Measurements from ENCODE around the gene TMEM200B. TPM values are rescaled to one million over a fixed set of nuclear protein-coding genes. Genes with fewer than 3 reads are reported as not detected.
"Not testable (repeated sequence)": the region's sequence is repeated elsewhere in the genome, so short reads cannot be mapped to it uniquely, and the experiment has no call there.

TMEM200B gene
- total and polyA plus RNA-seq, 2 donors (not counting 1 experiment from before 2014, with no cell fraction given), result 17.7 to 20.8 TPM

- DNase-seq (ENCODE audit: low read depth in 2 of 2), result peak; percentile 44 to 50
- Histone ChIP-seq H3K9me3 (ENCODE audit: control insufficient read depth, insufficient read depth, low read depth, low read length) (no peaks in the 10 kb centered on the region), H2AFZ (ENCODE audit: low read length) (no peak overlapping the region), H3K27me3 (ENCODE audit: control insufficient read depth, insufficient read depth, low read length) (no peaks in the 10 kb centered on the region), H3K9ac (ENCODE audit: insufficient read depth, low read length) (no peak overlapping the region), H3K79me2 (ENCODE audit: control insufficient read depth, insufficient read depth, low read length) (peaks cover 38% of the 10 kb centered on the region), H3K27ac (ENCODE audit: insufficient read depth, low read length) (peak overlapping the region; percentile 16), H3K4me1 (ENCODE audit: control insufficient read depth, extremely low read depth, insufficient read depth, low read length) (peaks cover 3% of the 10 kb centered on the region), H4K20me1 (ENCODE audit: control insufficient read depth, extremely low read depth, insufficient read depth, low read length) (no peaks in the 10 kb centered on the region), H3K36me3 (ENCODE audit: control insufficient read depth, insufficient read depth, low read length) (peaks cover 16% of the 10 kb centered on the region), H3K4me3 (replicated peaks in 1 of 4; ENCODE audit: control extremely low read depth in 1 of 4, insufficient read depth in 1 of 4, low read depth in 3 of 4, low read length in 4 of 4) (no peak overlapping the region), H3K4me2 (ENCODE audit: extremely low read depth, insufficient read depth, low read length) (no peak overlapping the region)
- no peak for TF ChIP-seq EZH2 (IDR thresholded peaks at IDR 0.05; ENCODE audit: low read length, missing control alignments)
- TF ChIP-seq CTCF (conservative IDR thresholded peaks at IDR 0.05 in 1 of 2, IDR thresholded peaks at IDR 0.05 in 1 of 2; ENCODE audit: low read depth in 1 of 2, low read length in 2 of 2), result no peak
These were observed 33.0 kb upstream of the TMEM200B start for GRCh38 chr1:29156543-29157268.

GRCh38 chr1:29152046-29152805, 28.5 kb upstream of the TMEM200B start:
- Histone ChIP-seq H2AFZ (ENCODE audit: low read length) (no peak overlapping the region), H3K9me3 (ENCODE audit: control insufficient read depth, insufficient read depth, low read depth, low read length) (no peaks in the 10 kb centered on the region), H3K27ac (ENCODE audit: insufficient read depth, low read length) (no peak overlapping the region), H3K9ac (ENCODE audit: insufficient read depth, low read length) (no peak overlapping the region), H3K4me2 (ENCODE audit: extremely low read depth, insufficient read depth, low read length) (no peak overlapping the region), H3K79me2 (ENCODE audit: control insufficient read depth, insufficient read depth, low read length) (peaks cover 10% of the 10 kb centered on the region), H3K27me3 (ENCODE audit: control insufficient read depth, insufficient read depth, low read length) (no peaks in the 10 kb centered on the region), H3K36me3 (ENCODE audit: control insufficient read depth, insufficient read depth, low read length) (peaks cover 26% of the 10 kb centered on the region), H4K20me1 (ENCODE audit: control insufficient read depth, extremely low read depth, insufficient read depth, low read length) (no peaks in the 10 kb centered on the region), H3K4me1 (ENCODE audit: control insufficient read depth, extremely low read depth, insufficient read depth, low read length) (peaks cover 5% of the 10 kb centered on the region), H3K4me3 (replicated peaks in 1 of 4; ENCODE audit: control extremely low read depth in 1 of 4, insufficient read depth in 1 of 4, low read depth in 3 of 4, low read length in 4 of 4) (no peak overlapping the region)
- no peak for TF ChIP-seq CTCF (conservative IDR thresholded peaks at IDR 0.05 in 1 of 2, IDR thresholded peaks at IDR 0.05 in 1 of 2; ENCODE audit: low read depth in 1 of 2, low read length in 2 of 2)
- TF ChIP-seq EZH2 (IDR thresholded peaks at IDR 0.05; ENCODE audit: low read length, missing control alignments), result no peak
- DNase-seq (ENCODE audit: low read depth in 2 of 2), result no peak

- H3K4me3 ChIP-seq (replicated peaks in 1 of 4; ENCODE audit: control extremely low read depth in 1 of 4, insufficient read depth in 1 of 4, low read depth in 3 of 4, low read length in 4 of 4); H4K20me1 ChIP-seq (ENCODE audit: control insufficient read depth, extremely low read depth, insufficient read depth, low read length); H3K4me2 ChIP-seq (ENCODE audit: extremely low read depth, insufficient read depth, low read length); H3K9ac ChIP-seq (ENCODE audit: insufficient read depth, low read length); H3K9me3 ChIP-seq (ENCODE audit: control insufficient read depth, insufficient read depth, low read depth, low read length); H3K27ac ChIP-seq (ENCODE audit: insufficient read depth, low read length); DNase-seq (ENCODE audit: low read depth in 2 of 2); H3K27me3 ChIP-seq (ENCODE audit: control insufficient read depth, insufficient read depth, low read length); H2AFZ ChIP-seq (ENCODE audit: low read length); H3K79me2 ChIP-seq (ENCODE audit: control insufficient read depth, insufficient read depth, low read length): not testable (repeated sequence)
- H3K4me1 ChIP-seq (ENCODE audit: control insufficient read depth, extremely low read depth, insufficient read depth, low read length), result peaks cover 14% of the 10 kb centered on the region
- peaks cover 24% of the 10 kb centered on the region for H3K36me3 ChIP-seq (ENCODE audit: control insufficient read depth, insufficient read depth, low read length)
These were observed 26.6 kb upstream of the TMEM200B start for GRCh38 chr1:29150346-29150745.

Measured in fibroblast of lung (primary cell).